SIG-M5 (cell line): ENCODE results near the gene TFEB.

Source experiments
- DNase-seq: peaks from one replicate; lab custom pipeline; 2025; lab: John Stamatoyannopoulos, UW

TFEB gene

DNA sequence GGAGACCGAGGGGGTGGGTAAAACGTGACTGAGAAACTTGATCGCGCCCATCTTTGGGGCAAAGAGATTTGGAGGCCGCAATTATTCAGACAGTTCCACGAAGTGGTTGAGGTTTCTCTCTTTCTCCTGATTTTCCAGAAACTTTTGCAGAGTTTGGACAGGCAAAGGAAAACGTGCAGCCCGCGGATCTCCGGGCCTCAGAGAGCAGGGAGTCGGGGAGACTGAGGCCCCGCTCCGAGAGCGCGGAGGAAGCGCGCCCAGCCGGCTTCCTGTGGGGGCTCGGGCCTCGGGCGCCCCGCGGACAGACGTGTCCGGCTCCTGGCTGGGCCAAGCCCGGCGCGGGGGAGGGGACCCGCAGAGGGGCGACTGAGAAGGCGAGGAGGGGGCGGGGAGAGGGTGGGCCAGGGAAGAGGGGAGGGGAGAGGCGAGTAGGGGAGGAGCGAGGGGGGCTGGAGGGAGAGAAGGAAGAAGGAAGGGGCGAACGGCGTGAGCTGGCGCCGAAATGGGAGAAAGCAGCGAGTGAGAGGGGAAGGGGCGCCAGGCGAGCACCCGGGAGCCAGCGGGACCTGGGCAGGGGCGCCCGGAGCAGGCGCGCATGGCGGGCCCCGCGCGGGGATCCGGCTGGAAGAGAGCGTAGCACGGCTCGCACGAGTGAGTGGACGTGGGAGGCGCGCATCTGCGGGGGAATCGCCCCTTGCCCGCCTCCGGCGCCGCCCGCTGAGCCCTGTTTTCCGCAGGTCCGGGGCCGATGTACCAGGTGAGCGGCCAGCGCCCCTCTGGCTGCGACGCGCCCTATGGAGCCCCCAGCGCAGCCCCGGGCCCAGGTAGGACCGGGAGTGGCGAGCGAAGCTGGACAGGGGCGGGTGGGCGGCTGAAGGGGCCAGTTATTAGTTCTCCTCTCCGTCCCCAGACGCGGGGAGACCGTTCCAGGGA lies 97.1 kb downstream of the TFEB start, which contains the start of gene MDFI:
Gene MDFI (plus strand): TSS at position 467 of the 933 bp plus-strand sequence. CDS start 282 bp downstream, at position 749.
- DNase-seq = no peak

- DNase-seq = no peak
Measured at GRCh38 chr6:41637194-41638001, 98.0 kb downstream of the TFEB start.

- no peak for DNase-seq
Measured at GRCh38 chr6:41636833-41637193, 98.6 kb downstream of the TFEB start.

DNA sequence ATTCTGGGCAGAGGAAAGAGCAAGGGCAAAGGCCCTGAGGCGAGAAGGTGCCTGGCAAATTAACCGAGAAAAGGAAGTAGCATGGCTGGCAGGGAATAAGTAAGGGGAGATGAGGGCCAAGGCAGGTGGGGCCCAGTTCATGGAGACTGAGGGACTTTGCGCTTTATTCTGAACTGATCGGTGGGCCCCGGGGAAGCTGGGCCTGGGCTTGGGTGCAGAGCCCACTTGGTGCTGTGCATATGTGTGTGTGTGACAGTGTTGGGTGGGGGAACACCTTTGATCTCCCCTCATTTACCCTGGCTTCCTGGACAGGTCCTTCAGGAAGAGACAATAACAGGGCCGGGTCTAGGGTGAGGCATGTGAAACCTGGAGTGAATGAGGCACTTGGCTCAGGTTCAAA lies 100.0 kb downstream of the TFEB start:
- DNase-seq = no peak

- no peak for DNase-seq
Measured at GRCh38 chr6:41634657-41635056, 100.8 kb downstream of the TFEB start.
